ENCODE results near the gene TCF19.

DNA sequence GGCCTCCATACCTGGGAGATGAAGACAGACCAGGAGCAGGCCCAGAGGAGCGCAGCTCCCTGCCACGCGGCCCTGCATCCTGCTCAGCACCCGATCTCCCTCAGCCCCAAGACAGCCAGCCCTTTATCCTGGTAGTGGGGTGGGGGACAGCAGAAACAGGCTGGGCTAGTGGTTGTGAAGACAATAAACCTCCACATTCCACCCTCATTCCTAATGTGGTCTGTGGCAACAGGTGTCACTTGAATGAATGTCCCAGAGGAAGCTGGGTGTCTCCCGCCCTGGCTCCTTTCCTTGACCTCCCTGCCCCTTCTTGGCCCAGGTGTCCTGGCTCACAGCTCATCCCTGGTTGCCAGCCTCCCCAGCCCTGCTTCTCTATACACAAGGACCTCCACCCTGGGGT lies 45.9 kb upstream of the TCF19 start, which contains the start of gene C6orf15:
- TF ChIP-seq, protein P1, sequence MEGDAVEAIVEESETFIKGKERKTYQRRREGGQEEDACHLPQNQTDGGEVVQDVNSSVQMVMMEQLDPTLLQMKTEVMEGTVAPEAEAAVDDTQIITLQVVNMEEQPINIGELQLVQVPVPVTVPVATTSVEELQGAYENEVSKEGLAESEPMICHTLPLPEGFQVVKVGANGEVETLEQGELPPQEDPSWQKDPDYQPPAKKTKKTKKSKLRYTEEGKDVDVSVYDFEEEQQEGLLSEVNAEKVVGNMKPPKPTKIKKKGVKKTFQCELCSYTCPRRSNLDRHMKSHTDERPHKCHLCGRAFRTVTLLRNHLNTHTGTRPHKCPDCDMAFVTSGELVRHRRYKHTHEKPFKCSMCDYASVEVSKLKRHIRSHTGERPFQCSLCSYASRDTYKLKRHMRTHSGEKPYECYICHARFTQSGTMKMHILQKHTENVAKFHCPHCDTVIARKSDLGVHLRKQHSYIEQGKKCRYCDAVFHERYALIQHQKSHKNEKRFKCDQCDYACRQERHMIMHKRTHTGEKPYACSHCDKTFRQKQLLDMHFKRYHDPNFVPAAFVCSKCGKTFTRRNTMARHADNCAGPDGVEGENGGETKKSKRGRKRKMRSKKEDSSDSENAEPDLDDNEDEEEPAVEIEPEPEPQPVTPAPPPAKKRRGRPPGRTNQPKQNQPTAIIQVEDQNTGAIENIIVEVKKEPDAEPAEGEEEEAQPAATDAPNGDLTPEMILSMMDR (conservative IDR thresholded peaks at IDR 0.05), result no peak
- no peak for TF ChIP-seq EZH2 (IDR thresholded peaks at IDR 0.05; ENCODE audit: low read depth)

Data from PC-9 (cell line).